HG03095 (cell line): ENCODE results near the gene MYO16.

Source experiments
- ATAC-seq: cut with Tn5 transposase; IDR thresholded peaks from one replicate; pipeline ENCODE4 v1.9.1; 2021; ENCODE audit warnings: moderate library complexity; ENCODE audit not compliant: unreplicated experiment

Gene MYO16

GRCh38 chr13:108662528-108662927 is 33.1 kb downstream of the MYO16 start:
- ATAC-seq, result no peak

- no peak for ATAC-seq
These were observed 34.3 kb downstream of the MYO16 start for GRCh38 chr13:108663710-108664109.

- no peak for ATAC-seq
These were observed 37.8 kb downstream of the MYO16 start for GRCh38 chr13:108667205-108667604.

GRCh38 chr13:108669381-108669780 is 40.0 kb downstream of the MYO16 start:
- no peak for ATAC-seq

GRCh38 chr13:108674346-108674745 is 44.9 kb downstream of the MYO16 start:
- ATAC-seq, result no peak

DNA sequence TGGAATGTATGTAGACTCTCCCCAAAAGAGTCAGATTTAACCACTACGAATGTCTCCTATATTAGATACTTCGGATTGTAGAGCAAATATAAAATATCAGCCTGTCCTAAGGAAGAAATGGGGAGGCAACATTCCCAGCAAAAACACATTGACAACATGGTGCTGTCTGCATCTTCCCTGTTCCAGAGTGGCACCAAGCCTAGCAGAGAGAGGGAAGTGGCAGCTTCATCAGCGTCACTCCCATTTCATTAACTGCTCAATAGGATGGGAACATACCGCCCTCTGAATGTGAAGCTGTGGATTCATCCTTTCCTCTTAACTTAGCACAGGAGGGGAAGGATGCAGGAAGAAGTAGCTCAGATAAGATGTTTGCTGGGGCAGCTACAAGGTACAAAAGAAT is 45.4 kb downstream of the MYO16 start:
- ATAC-seq, result no peak

DNA sequence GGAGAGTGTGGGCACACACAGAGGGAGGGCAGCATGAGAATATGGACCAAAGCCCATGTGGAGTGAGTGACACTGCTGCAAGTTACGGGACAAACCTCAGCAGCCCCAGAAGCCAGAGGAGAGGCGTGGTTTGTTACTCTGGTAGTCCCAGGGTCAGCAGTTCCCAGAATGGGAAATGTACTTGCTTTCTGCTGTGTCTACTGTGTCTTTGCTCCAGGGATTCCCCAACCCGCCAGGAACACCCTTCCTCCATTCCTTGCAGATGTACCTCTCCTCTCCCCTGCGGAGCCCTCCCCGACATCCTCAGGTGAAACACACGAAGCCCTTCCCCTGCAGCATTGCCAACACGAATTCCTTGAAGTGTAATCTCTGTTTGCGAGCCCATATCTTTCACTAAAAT is 47.2 kb downstream of the MYO16 start:
- no peak for ATAC-seq

GRCh38 chr13:108677806-108678205 is 48.4 kb downstream of the MYO16 start:
- no peak for ATAC-seq

GRCh38 chr13:108680011-108680410 is 50.6 kb downstream of the MYO16 start:
- no peak for ATAC-seq

GRCh38 chr13:108681986-108682575 is 52.7 kb downstream of the MYO16 start:
- ATAC-seq, result no peak

- no peak for ATAC-seq
These were observed 53.3 kb downstream of the MYO16 start for GRCh38 chr13:108682714-108683113.

DNA sequence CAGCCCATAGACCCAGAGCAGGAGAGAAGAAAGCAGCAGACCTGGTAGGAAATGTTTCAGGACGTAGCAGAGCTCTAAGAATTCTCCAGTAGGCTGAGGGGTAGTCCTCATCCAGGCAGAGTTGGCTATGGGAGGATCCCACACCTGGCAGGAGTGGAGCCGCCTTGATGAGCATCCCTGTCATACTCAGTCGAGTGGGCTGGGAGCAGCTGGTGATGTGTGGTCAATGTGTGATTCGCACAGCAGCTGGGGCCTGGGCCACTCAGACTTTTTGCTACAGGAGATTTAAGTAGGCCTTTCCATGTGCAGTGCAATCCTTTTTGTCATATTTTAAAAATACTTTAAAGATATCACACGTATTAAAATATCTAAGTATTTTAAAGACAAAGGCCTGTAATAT is 56.6 kb downstream of the MYO16 start:
- ATAC-seq, result no peak

DNA sequence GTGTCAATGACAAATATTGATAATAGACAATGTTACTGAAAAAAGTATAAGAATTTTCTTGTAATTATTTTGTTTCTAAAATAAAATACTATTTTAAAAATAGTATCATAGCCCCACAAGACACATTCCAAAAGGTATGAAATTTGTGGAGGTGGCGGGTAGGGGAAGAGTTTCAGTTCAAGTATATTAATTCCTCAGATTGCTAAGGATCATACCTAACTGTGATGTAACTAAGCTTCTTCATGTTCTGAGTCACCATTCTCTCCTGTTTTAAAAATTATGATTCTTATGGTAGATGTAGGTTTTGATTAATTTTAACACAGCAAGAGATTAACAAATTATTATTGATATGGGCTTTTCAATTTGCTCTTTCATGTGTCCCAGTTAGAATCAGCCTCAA is 61.3 kb downstream of the MYO16 start:
- no peak for ATAC-seq

GRCh38 chr13:108700422-108701170 is 71.2 kb downstream of the MYO16 start:
- no peak for ATAC-seq

DNA sequence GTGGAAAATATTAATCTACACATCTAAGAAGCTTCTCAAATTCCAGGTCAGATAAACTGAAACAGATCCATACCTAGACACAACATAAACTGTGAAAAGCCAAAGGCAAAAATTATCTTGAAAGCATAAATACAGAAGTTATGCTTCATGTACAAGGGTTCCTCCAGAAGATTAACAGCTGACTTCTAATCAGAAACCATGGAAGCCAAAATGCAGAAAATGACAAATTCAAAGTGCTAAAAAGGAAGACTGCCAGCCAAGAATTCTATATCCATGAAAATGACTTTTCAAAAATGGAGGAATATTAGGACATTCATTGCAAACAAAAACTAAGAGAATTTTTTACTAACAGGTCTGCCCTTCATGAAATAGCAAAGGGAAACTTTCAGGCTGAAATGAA is 72.8 kb downstream of the MYO16 start:
- no peak for ATAC-seq

- ATAC-seq, result no peak
These were observed 75.6 kb downstream of the MYO16 start for GRCh38 chr13:108705031-108705430.

DNA sequence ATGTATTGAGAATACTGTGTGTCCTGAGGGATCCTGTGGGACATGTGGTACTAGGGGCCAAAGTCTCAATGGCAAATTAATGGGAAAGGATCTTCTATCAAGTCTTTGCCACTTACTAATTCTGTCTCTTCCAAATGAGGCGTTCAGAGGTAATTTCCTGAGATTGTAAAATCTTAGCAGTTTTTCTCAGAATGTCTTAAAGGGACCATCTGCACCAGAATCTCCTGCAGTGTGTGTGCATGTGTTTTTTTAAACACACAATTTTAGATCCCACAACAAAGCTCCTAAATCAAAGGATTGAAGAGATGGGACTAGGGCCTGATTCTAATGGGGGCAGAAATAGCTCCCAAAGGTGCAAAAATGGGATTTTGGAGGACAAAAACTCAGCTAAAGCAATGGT is 78.2 kb downstream of the MYO16 start:
- ATAC-seq, result no peak

DNA sequence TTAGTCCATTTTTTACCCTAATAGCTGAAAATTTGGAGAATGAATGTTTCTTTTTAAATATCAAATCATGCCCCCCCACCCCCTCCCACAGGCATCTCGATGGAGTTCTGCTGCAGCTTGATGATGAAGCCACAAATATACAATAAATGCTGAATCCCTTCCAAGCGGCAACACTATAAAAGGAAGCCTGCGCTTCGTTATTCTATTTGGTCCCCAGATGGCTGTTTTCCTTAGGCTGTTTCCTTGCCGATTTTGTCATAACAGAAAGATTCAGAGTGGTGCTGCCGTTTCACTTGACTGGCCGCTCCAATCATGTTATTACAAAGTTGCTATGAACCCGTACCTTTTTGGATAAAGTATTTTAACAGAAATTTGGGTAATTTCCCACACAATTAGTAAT is 79.5 kb downstream of the MYO16 start:
- no peak for ATAC-seq

DNA sequence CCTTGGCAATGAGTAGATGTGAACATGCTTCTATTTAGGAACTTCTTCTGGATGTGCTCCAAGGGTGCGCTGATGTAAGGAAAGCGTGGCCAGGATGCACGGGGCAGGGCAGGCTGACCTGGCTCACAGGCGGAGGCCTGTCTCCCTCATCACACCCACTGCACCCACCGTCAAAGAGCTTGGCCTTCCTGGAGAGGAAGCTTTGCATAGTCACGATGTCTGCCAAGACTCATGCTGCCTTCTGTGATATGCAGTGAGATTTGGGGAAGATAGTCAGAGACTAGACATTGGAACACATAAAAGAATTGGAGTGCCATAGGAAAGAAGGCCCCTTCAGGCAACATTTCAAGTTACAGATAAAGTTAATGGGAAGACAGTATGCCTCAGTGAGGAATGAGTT is 82.0 kb downstream of the MYO16 start:
- ATAC-seq, result no peak

DNA sequence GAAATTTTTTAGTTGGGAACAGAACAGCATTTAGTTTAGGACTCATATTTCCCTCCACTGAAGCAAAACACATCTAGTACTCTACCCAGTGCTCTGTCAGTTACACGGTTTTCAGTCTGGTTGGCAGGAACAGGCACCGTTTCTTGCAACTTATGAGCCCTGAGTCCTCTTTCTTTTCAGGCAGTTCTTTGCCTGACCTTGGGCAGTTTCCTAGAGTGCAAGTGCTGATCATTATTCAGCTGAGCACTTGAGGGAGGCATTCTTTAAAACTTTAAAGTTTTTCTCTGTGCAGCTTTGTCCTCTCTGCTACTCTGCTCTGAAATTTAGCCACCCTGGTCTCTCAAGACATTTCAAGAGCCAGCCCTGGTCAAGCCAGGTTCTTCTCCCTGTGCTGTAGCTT is 96.1 kb downstream of the MYO16 start:
- no peak for ATAC-seq

GRCh38 chr13:108728370-108728769 is 99.0 kb downstream of the MYO16 start:
- ATAC-seq, result no peak

- no peak for ATAC-seq
These were observed 103.7 kb downstream of the MYO16 start for GRCh38 chr13:108733022-108733560.

DNA sequence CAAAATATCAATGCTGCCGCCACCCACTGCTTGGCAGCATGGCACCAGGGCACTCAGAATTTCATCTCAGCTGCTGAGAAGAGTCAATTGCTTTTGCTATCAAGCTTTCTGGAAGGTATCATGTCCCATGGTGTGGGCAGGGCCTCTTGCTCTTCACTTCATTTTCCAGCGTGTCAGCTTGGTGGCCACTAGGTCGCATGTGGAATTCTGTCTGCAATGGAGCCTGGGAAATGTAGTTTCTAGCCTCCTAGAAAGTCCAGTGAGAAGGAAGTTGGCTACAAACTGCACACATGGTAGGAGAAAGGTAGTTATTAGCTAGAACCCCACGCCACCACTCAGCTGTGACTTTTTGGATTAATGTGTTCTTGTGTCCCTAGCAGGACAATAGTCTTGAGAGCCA is 105.3 kb downstream of the MYO16 start:
- ATAC-seq, result no peak
